GM21786 (cell line): ENCODE measurements around the gene RAI1.

Source experiments
- ATAC-seq: cut with Tn5 transposase; IDR thresholded peaks from one replicate; pipeline ENCODE4 v1.9.1; 2021; ENCODE audit not compliant: unreplicated experiment

The RAI1 gene

GRCh38 chr17:17714261-17714866 is 33.1 kb downstream of the RAI1 start:
- no peak for ATAC-seq

DNA sequence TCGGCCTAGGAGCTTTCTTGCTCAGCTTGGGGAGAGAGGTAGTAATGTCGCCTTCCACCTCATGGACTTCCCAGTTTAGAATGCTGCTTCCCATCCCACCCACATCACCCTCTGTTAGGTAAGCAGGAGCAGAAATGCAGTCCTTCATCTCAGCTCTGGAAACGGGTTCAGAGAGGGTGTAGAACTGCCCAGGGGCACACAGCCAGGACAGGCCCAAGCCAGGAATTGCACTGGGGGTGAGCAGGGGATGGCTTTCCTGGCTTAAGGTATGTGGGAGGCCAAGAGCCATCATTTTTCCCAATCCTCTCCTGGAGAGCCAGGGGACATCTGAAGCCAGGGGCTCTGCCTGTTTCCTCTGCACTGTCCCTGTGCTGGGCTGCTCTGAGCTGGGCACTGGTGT is 33.6 kb downstream of the RAI1 start:
- ATAC-seq: no peak

- no peak for ATAC-seq
These were observed 35.7 kb downstream of the RAI1 start for GRCh38 chr17:17716837-17717523.

GRCh38 chr17:17718251-17718650 is 37.0 kb downstream of the RAI1 start:
- no peak for ATAC-seq

DNA sequence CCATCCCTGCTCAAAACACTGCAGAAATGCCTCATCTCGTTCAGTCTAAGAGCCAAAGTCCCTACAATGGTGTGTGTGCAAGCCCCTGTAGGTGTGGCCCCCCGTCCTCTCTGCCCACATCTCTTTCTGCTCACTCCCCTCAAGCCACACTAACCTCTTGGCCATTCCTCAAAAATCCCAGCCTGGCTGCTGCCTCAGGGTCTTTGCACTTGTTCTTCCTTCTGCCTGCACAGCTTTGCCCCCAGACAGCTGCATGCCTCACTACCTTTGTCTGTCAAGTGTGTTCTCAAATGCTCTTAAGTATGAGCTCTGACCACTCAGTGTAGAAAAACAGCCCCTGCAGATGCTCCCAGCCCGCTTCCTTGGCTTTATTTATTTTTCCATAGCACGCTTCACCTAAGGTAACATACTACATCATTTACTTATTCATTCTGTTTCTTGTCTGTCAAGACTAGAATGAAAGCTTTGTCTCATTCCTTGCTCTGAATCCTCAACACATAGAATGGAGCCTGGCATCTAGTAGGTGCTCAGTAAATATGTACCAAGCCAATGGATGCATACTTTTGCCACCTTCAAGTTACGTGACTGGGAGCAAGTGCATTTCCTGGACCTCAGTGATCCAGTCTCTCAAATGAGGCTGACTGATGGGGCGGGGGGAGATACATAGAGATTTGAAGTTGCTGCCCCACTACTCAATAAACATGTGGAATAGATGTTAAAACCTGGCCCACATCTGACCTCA is 38.1 kb downstream of the RAI1 start:
- ATAC-seq: no peak

DNA sequence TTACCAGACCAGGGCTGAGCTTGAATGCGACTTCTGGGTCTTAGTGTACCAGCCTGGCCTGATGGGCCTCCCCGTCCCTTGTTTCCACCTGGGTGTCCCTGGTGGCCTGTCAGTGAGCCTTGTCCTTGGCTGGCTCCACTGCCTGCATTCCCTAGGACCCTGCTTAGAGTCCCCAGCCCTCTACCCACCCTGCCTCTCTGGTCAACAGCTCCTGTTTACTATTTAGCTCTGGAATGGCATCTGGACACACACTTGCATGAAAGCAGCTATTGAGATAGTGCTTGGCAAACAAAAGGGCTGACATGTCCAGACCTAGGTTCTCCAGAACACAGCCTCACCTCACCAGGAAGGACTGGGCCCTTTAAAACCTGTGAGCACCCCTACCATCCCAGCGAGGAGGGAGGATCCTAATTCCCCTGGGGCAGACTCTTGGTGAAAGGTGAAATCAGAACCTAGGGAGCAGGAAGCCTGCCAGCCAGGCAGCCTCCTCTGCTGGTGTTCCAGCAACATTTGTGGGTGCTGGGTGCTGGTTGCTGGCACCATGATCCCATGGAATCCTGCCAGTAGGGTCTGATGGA is 38.8 kb downstream of the RAI1 start:
- no peak for ATAC-seq

DNA sequence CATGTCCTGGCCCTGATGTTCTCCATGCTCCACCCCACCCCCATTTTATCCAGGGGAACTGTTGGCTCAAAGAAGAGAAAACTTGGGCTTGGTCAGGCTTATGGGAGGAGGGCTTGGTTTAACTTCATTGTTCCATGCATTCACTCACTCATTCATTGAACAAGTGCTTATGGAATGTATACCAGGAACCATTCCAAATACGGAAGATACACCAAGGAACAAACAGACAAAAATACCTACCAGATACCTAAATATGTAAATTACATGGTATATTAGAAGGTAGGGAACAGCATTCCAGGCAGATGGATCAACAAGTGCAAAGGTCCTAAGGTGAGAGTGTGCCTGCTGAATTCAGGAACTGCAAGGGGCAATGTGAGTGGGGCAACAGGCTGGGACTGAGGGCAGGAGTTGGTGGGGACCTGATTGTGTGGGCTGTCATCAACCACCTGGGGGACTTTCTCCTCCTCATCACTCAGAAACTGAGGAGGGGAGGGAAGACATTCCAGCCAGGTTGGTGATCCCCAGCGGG is 39.9 kb downstream of the RAI1 start:
- no peak for ATAC-seq

DNA sequence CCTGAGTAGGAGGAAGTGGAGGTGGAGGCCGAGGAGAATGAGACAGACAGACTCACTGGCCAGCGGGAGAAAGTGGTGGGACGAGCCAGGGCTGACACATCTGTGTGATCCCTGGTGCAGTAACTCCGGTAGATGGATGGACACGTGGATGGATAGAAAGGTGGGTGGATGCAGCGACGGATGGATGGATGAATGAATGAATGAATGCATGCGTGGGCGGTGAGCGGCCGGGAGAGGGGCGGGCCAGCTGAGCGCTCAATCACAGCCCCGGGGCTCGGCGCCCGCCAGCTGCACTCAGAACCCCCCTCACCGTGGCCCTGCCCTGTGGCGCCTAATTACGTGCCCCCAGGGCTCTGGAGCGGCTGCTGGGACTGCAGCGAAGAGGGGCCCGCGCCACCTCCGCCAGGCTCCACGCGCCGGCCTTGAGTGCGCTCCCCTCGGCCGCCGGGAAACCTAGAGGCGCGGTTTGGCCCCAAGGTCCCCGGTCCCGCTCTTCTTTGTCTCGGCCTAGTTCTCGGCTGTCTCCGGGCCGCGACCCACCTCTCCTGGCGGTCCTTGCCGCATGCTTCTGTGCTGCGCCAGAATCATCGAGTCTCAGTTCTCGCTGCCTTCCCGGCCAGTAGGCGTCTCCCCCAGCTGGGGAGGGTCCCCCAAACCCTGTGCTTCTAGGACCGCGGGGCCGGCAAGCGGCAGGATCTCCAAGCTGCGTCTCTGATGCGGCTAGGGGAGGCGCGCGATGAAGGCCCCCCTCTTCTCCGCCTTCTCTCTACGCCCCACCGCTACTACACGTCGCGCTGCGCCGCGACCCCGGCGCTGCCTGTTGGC is 41.0 kb downstream of the RAI1 start:
- ATAC-seq: no peak

- ATAC-seq: no peak
These were observed 41.7 kb downstream of the RAI1 start for GRCh38 chr17:17722906-17723353.

DNA sequence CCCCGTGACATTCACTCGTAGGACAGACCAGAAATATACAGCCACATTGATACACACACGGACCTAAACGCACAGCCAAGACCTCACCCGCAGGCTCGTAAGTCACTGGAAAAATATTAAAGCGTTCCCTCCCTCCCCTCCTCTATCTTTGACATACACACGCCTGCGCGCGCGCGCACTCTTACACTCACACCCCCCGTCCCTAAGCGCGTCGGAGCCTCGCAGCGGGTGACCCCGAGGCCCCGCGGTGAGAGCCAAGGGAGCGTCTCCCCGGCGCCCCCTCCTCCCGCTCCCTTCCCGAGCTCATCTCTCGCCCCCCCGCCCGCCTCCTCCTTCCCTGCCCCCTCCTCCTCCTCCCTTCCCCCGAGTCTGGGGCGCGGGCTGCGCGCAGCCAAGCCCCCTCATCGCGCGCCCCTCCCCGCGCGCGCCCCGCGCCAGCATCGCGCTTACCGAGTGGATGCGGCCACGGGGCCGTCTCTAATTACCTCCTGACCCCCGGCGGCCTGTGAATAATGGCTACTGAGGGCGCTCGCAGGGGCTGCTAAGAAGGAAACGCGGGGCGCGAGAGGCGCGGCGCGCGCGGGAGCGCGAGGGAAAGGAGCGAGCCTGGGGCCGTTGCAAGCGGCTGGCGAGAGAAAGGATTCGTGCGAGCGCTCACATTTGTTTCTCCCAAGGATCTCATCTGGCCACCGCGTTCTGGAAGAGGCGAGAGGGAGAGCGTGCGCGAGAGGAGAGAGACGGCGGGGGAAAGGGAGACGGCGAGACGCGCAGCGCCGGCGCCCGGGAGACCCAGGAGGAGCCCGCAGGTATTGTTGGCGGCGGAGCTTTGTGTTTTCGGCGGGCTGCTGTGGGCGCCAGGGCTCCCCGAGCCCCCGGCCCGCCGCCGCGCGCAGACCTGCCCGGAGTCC is 42.4 kb downstream of the RAI1 start:
- no peak for ATAC-seq

DNA sequence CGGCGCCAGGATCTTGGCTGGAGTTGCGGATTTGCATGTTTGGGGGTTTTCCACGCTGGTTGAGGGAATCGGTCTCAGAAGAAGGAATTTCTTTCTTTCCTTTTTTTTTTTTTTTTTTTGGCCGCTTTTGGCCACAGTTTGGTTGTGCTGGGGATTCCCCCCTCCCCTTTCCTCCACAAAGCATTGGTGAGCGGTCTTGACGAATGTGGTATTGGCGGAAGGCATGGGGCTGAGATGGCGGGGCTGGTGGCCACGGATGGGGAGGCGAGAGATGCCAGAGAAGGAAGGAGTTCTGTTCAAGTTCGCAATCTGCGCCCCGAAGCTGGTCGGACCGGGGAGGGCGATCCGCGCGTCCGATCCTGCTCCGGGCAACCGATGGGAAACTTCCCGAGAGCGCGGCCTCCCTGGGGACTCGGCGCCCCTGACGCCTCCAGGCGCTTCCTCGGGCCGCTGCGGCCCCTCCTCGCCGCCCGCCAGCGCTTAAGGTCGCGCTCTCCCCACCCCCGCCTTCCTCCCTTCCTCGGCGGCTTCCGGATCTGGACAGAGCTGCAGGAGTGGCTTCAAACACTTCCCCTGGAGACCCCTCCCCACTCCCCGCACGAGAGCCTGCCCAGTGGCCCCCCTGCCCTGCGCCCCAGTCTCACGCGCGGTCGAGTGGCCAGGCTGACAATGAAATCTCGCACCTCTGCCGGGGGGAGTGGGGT is 43.2 kb downstream of the RAI1 start:
- ATAC-seq: no peak

DNA sequence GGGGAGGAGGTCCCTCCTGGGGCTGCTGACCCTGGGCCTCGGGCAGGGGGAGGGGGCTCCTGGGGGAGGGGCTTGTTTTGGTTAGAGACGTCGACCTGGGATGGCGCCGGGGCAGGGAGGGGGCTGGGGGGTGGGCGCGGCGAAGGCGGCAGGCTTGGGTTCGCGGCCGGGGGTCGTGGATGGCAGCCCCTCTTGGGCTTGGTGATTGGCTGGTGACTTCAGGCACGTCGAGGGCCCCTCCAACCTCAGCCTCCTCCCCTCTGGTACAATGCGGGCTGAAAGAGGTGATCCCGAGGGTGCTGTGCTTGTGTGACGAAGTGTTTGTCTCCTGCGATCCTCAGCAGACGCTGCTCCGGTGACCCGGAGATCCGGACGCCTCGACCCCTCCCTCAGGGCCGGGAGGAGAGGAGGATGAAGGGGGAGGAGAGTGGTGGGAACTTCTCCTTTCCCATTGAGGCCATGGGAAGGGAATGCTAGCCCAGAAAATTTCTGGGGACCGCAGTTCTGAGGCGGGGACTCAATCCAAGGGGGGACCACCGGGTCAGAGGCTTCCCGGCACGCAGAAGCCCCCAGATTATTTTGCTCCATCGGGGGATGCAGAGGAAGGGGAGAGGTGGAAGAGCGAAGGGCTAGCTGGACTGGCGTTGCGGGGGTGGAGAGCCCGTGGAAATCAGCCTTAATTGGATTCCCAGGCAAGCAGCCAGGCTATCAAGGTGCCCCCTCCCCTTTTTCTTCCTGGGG is 43.9 kb downstream of the RAI1 start:
- no peak for ATAC-seq

DNA sequence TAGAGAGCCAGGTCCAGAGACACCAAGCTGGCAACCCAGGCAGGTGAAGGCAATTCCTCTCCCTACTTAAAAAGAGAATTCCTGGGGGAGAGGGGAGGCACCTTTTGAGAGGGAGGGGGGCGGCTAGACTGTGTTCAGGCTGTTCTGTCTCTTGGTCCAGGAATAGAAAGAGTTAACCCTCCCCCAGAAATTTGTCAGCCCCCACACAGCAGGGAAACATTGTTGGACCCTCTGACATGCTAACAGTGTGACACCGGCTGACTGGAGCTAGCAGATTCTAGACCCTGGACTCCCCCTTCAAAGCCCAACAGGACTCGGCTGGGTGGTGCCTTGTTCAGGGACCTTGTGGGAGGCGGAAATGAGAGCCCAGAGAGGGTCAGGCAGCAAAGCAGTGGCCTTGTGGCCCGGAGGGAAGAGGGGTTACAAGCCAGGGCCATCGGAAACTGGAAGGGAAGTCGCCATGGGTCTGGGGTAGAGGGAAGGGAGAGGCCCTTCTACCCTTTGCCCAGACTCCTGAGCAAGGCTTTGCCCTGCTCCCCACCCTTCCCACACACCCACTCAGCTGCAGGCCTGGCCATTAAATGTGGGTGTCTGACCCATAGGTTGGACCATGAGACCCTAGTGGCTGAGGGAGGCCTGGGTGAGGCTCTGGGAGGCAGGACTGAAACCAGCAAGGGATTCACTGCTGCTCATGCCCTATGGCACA is 44.6 kb downstream of the RAI1 start:
- ATAC-seq: no peak

DNA sequence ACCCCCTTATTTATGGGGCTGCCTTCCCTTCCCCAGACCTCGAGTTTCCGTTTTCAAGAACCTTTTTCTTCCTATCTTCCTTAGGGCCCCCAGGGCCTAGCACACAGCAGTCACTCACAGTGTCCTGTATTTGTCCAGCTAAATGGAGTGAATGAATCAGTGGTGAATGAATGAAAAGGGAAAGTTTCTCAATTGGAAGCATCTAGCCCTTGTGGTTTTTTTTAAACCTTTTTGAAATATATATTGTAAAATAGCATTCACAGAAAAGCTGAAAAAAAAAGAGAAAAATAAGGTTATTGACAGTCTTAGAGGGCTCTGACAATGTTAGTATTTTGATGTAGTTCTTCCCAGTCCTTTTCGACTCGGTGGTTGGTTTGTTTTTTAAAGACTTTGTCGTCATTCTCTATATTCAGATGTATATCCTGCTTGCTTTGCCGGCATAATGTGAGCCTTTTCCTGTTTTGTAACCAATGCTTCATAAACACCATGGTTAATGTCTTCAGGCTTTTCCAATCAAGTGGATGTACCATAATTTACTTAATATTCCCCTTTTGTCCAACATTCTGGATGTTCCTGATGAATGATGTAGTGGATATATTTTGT is 45.3 kb downstream of the RAI1 start:
- ATAC-seq: no peak

- no peak for ATAC-seq
These were observed 45.9 kb downstream of the RAI1 start for GRCh38 chr17:17727111-17727659.

DNA sequence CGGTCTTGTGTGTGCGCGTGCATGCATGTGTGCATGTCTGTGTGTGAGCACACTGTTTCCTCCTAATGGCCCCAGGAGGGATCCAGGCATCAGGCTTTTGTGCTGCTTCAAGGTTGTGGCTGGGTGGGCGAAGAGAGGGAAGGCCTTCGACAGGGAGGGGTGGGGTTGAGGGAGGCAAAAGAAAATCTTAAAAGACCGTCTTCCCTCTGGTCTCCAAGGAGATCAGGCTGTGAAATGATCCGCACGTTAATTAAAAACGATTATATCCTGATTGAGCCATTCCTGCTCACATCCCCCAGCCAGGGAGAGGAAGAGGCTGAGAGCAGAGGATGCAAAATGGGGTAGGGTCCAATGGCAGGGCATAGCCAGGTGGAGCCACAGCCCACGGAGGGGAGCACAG is 46.9 kb downstream of the RAI1 start:
- no peak for ATAC-seq
